ENCODE data around the gene SCG3. TPM values are rescaled to one million over a fixed set of nuclear protein-coding genes. Genes with fewer than 3 reads are reported as not detected.
A peak's percentile ranks its signal among the peaks of the same experiment; 100 is the strongest.
"Not testable (repeated sequence)": the region's sequence is repeated elsewhere in the genome, so short reads cannot be mapped to it uniquely, and the experiment has no call there.

The SCG3 gene
- polyA plus RNA-seq, 1 of the 3 experiments (the other 2 are of a cell fraction): 0.16 TPM

GRCh38 chr15:51648643-51649042 is 32.7 kb upstream of the SCG3 start:
- H4K20me1 ChIP-seq (ENCODE audit: insufficient read depth); H3K9me3 ChIP-seq; H3K4me1 ChIP-seq (ENCODE audit: control insufficient read depth in 1 of 2, insufficient read depth in 2 of 2, low read depth in 1 of 2, low read length in 1 of 2); DNase-seq; H3K9ac ChIP-seq; H2AFZ ChIP-seq (ENCODE audit: low read depth); H3K4me2 ChIP-seq; H3K36me3 ChIP-seq (replicated peaks in 1 of 2; ENCODE audit: control insufficient read depth in 1 of 2, insufficient read depth in 2 of 2, low read length in 1 of 2); H3F3A ChIP-seq (replicated peaks; ENCODE audit: insufficient read depth); H3K4me3 ChIP-seq (ENCODE audit: low read depth in 2 of 2, low read length in 1 of 2); H3K9me2 ChIP-seq; H3K27me3 ChIP-seq (ENCODE audit: insufficient read depth); H3K27ac ChIP-seq (ENCODE audit: low read depth in 2 of 2, low read length in 1 of 2); H3K79me2 ChIP-seq (ENCODE audit: insufficient read depth): not testable (repeated sequence)
- WGBS (ENCODE audit: low lambda C conversion rate): 54% methylated on average over 4 of the region's 4 CpGs
- ChIA-PET POLR2A (interaction anchor here (1.8 kb wide), 1 partner anchor 128 kb away, joined by 11 read pairs; no protein-coding TSS in a partner anchor), CTCF (interaction anchor here (1.1 to 11.8 kb wide), 7 partner anchors 32 to 135 kb away, joined by 3 to 313 read pairs (median 17); partner anchors contain the start of genes LYSMD2 and SCG3)

GRCh38 chr15:51649659-51650521 is 31.4 kb upstream of the SCG3 start:
- no peak overlapping the region for H3K4me2 ChIP-seq
- POLR2A ChIA-PET: interaction anchor here (1.0 to 1.8 kb wide), 2 partner anchors 31 to 127 kb away, joined by 5 to 11 read pairs; partner anchors contain the start of gene SCG3
- DNase-seq: peak; percentile 71

More at GRCh38 chr15:51649659-51650521, 31.4 kb upstream of the SCG3 start:
- Histone ChIP-seq H3K4me1 (ENCODE audit: control insufficient read depth in 1 of 2, insufficient read depth in 2 of 2, low read depth in 1 of 2, low read length in 1 of 2) (peaks cover 0 to 2% of the 10 kb centered on the region in 2 experiments; a peak in 2 of 4 replicates), H3K27ac (ENCODE audit: low read depth in 2 of 2, low read length in 1 of 2) (no peak overlapping the region), H3K9ac (no peak overlapping the region), H4K20me1 (ENCODE audit: insufficient read depth) (no peaks in the 10 kb centered on the region), H3K36me3 (replicated peaks in 1 of 2; ENCODE audit: control insufficient read depth in 1 of 2, insufficient read depth in 2 of 2, low read length in 1 of 2) (no peaks in the 10 kb centered on the region), H3K27me3 (ENCODE audit: insufficient read depth) (no peaks in the 10 kb centered on the region), H3K9me2 (no peaks in the 10 kb centered on the region), H3K4me3 (ENCODE audit: low read depth in 2 of 2, low read length in 1 of 2) (peak overlapping the region in 1 of 2 experiments; percentile 18; a peak in 1 of 4 replicates), H2AFZ (ENCODE audit: low read depth) (0 out of 2 replicates have a peak overlapping the region, but pooled peaks have one; percentile 25), H3F3A (replicated peaks; ENCODE audit: insufficient read depth) (no peaks in the 10 kb centered on the region), H3K79me2 (ENCODE audit: insufficient read depth) (no peaks in the 10 kb centered on the region), H3K9me3 (no peaks in the 10 kb centered on the region)
- WGBS (ENCODE audit: low lambda C conversion rate): 28% methylated on average over 4 of the region's 4 CpGs
- TF ChIP-seq CTCF (IDR thresholded peaks at IDR 0.05) (peak; percentile 88), SMC3 (IDR thresholded peaks at IDR 0.05; ENCODE audit: low read depth, low read length) (peak; percentile 93), RAD21 (IDR thresholded peaks at IDR 0.05; ENCODE audit: low read length) (peak; percentile 99), TEAD4 (IDR thresholded peaks at IDR 0.05; ENCODE audit: borderline replicate concordance, insufficient read depth) (no peak), RFX5 (IDR thresholded peaks at IDR 0.05; ENCODE audit: low read length) (0 out of 2 replicates have a peak, but pooled peaks have one; percentile 9)
- CTCF ChIA-PET: interaction anchor here (0.6 to 11.8 kb wide), 69 partner anchors 9 to 1086 kb away, joined by 3 to 313 read pairs (median 4); partner anchors contain the start of genes DMXL2, LYSMD2 and SCG3
